EH (cell line): Measurements from ENCODE around the gene SFMBT2.
"Not testable (repeated sequence)": the region's sequence is repeated elsewhere in the genome, so short reads cannot be mapped to it uniquely, and the experiment has no call there.

Source experiments
- DNase-seq: peaks from one replicate; pipeline ENCODE4 v3.0.0-alpha.2; 2015; ENCODE audit warnings: low read depth

SFMBT2 gene

DNA sequence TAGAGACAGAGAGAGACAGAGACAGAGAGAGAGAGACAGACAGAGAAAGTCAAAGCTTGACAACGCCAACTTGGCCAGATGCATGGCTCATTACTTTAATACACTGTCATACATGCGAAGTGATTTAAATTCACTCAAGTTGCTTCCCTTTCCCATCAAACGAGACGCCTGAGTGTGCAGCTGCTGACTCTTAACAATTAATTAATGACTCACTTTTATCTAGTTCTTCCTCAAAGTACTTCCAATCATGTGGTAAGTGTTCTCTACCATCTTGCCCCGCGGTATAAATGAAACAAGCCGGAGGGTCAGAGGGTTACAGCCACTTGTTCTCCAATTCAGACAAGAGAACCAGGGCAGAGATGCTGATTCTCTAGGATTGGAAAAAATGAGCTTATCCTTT, 90.8 kb downstream of the SFMBT2 start:
- no peak for DNase-seq

DNA sequence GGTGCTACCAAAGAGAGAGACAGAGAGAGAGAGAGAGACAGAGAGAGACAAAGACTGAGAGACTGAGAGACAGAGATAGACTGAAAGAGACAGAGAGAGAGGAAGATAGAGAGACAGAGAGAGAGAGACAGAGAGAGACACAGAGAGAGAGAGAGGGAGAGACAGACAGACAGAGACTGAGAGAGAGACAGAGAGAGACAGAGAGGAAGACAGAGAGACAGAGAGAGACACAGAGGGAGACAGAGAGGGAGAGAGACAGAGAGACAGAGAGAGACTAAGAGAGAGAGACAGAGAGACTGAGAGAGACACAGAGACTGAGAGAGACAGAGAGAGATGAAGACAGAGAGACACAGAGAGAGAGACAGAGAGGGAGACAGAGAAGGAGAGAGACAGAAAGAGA, 91.2 kb downstream of the SFMBT2 start:
- DNase-seq: no peak

DNA sequence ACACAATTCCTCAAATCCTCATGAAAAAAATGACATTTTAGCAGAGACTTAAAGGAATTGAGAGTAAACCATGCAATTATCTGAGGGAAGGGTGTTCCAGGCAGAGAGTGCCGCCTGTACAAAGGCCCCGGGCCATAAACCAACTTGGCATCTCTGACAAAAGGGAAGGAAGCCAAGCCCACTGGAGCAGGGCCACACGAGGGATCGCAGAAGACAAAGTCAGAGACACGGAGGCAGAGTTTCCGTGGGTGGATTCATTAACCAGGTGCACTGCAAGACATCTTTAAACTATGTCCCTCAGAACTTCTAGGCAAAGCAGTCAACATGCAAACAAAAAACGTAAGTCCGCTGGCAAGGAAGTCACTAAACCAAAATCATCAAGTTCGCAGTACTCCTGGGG, 92.0 kb downstream of the SFMBT2 start:
- DNase-seq: no peak

DNA sequence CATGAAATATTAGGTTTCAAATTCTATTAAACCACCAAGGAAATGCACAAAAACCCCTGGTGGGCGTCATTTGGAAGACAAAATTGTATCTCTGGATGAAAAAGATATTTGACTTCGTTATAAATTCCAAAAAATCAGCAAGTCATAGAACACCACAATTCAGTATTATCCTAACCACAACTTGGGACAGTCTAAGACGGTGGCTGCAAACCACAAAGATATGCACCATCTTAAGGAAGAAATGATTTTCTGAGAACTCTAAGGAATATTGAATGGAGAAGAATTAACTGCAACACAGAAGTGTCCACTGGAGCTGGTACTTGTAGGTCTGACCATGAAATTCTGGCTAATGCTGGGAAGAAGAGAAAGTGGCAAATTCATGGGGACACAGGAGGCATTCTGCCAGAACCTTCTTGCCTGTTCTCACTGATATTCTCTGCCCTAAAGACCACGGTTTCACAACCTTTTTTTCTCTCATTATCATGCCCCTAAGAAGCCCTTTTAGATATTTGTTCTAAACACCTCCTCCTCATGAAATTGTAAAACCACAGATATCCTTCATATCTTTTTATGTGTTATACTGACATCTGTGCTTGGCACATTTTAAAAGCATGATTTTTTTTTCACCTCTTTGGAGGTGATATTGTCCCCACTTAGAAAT, 92.9 kb downstream of the SFMBT2 start:
- no peak for DNase-seq

DNA sequence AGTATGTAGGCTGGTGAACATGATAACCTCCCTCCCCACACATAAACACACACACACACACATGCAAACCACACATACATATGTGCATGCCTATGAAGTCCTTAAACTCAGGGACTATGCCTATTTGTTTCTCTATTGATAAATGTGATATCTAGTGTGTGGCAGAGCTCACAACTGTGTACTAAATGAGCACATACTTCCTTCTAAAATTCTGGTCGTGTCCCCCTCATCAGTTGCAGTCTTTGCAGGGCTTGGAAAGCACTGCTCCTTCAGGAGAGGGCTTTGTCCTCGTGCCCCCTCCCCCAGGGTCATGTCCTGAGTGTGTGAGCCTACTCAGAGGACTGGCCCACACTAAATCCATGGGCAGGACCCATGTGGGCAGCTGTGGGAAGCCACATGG, 94.0 kb downstream of the SFMBT2 start:
- no peak for DNase-seq

DNA sequence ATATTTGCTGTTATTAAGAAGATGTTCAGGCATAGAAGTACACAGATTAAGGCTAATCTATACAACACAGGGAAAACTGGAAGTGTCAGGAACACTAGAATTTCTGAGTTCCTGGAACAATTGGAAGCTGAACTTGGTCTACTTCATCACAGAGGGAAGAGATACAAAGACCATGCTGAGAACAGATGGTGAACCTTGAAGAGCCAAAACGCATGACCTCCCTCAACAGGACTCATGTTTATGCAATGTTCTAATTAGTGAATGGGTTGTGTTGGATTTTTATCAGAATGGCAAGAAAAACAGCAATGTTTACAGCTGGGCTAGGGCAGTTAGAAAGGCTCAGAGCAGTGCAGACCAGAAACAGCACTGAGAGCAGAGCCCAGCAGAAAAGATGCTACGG, 94.9 kb downstream of the SFMBT2 start:
- DNase-seq: no peak

DNA sequence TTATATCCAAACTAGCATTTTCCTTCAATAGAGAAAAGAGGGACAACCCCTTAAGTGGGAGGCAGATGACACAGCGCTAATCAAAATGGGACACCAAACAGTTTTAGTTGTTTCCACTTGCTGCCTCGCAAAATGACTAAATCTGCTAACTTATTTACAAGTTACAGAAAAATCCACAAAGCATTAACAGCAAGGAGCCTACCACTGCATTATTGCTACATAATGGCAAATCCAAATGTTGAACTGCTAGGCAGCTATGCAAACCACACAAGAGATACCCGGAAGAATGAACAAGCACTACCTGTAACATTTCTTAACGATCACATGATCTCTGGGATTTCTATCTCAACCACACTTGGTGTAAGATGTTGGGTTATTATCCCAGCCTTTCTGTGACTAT, 96.7 kb downstream of the SFMBT2 start:
- DNase-seq: no peak

DNA sequence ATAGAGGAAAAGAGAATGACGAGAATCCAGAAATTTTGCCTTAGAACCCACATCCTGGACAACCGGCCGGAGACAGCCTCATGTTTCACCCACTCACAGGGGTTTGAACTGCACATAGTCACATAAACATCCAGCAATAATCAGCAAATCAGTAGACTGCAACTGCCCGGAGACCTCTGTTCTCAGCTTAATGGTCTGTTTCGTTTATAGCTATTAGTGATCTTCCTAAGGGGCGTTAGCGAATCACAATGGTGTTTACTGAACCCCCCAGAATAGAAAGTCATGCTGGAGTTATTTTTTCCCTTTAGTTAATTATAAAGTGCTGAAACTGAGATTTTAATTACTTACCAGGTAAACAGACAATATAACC, 98.4 kb downstream of the SFMBT2 start:
- DNase-seq: no peak

DNA sequence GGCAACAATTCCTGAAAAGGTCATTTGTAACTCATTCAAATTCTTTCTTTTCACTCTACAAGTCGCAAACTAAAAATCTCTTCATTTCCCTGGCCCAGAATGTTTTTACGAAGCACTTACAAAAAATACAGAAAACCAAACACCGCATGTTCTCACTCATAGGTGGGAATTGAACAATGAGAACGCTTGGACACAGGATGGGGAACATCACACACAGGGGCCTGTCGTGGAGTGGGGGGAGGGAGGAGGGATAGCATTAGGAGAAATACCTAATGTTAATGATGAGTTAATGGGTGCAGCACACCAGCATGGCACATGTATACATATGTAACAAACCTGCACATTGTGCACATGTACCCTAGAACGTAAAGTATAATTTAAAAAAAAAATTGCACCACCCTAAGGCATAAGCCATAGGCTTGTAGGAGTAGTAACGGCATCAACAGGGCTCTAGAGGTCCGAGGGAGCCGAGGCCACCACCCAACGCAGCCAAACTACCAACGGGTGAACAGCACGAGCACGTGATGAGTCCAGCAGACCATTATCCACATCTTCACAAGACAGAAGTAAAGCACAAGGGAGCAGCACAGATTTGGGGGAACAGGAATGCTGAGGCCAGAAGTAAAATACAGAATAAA, 98.9 kb downstream of the SFMBT2 start:
- DNase-seq: not testable (repeated sequence)

DNA sequence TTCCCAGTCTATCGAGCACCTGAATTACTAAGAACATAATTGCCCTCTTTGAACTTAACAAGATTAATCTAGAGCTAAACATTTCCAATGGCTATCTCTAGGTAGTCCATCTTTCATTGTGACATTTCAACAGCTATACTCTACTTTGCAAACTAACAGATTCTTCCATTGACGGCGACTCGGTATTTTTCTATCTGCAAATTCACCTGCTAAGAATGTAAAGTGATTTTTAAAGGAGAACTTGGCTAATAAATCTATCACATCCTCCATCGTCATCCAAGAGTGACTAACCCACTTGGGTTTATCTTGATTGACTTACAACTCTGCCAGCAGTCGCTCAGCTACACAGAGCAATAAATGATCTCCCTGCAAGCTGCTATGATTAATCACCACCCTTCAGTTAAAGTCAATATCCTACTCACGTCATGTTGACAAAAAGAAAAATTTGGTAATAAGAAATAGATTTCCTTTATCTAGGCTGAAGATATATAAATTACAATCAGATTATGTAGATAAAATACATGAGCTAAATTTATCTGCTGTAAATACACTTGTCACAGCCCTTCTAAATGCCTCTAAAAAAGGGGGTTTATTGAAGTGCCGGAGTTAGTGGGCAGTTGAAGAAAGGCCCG, 99.5 kb downstream of the SFMBT2 start:
- no peak for DNase-seq

DNA sequence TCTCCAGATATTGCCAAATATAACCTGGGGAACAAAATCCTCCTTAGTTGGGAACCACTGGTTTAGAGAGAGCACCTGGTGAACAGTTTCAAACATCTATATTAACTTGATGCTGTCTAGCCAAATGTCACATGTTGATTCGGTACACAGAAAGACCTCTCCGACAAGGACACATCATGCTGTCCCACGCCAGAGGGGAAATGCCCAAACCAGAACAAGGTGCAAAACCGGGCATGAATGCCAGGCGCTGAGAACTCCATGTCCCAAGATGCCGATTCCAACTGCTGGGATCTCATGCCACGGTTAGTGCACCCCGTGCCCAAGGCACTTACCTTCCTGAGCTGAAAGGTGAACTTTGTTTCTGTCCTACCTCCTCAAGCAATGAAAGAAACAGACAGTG, 100.8 kb downstream of the SFMBT2 start:
- DNase-seq: no peak

DNA sequence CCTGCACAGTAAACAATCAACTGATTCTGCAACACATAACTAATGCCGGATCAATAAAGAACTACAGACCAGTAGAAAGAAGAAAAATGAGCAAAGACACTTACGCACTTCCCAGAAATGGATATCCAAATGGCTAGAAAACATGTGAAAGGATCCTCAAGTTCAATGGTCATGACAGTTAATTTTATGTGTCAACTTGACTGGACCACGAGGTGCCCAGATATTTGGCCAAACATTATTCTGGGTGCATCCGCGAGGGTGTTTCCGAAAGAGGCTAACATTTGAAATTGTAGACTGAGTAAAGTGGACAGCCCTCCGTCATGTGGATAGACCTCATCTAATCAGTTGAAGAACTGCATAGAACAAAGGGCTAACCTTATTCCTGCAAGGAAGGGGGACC, 102.0 kb downstream of the SFMBT2 start:
- no peak for DNase-seq

DNA sequence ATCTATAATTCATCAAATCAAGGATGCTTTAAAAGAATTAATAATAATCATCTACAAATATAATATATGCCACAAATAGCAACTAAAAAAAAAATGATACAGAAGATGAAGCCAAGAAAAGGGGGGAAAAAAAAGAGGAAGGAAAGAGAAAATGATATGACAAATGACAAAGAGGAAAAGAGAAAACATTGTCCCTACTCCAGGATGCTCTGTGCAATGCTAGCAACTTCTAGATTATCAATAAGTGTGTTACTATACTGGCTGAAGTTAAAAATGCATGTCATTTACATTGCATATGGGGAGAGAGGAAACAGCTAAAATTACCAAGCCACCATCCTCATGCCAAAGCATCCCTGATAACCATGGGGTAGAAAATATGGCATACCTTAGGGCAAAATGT, 104.2 kb downstream of the SFMBT2 start:
- no peak for DNase-seq

DNA sequence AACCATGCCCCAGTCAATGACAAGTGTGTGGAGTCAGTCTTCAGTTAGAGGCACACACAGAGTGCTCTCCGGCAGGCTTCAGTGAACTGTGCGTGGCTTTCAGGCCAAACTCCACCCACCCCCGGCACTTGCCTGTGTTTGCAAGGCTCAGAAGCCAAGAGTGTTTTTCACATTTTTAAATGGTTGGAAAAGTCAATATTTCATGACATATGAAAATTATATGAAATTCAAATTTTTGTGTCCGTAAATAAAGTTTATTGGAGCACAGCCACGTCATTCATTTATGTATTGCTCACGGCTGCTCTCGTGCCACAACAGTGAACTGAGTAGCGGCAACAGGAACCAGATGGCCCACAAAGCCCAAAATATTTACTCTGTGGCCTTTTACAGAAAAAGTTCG, 104.7 kb downstream of the SFMBT2 start:
- no peak for DNase-seq

DNA sequence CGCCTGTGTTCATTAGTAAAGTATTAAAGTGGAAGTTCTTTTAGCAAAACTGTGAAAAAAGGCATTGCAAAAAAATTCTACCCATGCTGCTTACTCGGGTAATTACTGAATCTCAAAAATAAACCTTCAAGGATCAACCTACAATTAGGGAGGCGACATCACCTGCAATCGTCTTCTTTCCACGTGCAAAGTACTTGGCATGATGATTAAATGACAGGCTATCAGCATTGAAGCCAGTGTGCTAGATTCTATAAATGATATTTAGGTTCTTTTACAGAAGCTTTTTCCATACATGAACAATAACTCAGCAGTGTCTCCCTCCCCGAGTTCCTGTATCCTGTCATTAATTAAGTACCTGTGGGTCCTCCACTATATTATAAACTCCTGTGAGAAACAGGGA, 105.8 kb downstream of the SFMBT2 start:
- DNase-seq: no peak

DNA sequence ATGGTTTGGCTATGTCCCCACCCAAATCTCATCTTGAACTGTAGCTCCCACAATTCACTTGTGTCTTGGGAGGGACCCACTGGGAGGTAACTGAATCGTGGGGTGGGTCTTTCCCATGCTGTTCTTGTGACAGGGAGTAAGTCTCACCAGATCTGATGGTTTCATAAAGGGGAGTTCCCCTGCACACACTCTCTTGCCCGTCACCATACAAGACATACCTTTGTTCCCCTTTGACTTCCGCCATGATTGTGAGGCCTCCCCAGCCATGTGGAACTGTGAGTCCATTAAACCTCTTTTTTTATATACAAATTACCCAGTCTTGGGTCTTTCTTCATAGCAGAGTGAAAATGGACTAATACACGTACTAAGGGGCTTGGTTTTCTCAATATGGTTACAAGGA, 106.7 kb downstream of the SFMBT2 start:
- no peak for DNase-seq

DNA sequence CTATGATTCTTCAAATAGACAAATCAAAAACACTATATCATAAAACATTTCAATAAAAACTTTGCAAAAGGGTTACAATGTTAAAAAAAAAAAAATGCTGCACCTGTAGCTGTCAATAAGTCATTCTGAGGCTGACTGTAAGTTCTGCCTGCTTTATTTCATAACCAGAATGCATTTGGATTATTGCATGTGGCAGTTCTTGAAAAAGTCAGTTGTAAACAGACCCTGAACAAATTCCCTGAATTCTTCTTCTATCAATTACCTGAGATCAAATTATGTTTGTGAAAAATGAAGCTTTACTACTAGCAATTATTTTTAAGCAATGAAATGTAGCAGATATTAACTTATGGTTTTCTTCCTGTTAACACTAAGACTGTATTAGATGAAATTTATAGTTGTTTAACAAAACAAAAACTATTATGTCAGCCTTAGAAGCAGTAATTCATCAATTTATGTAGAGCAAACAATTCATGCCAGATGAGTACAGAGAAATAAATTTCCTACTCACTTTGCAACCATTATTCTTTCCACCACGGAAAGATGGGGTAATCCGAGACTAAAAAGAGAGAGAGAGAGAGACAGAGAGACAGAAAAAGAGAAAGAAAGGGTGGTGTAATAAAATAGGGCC, 107.8 kb downstream of the SFMBT2 start:
- no peak for DNase-seq

DNA sequence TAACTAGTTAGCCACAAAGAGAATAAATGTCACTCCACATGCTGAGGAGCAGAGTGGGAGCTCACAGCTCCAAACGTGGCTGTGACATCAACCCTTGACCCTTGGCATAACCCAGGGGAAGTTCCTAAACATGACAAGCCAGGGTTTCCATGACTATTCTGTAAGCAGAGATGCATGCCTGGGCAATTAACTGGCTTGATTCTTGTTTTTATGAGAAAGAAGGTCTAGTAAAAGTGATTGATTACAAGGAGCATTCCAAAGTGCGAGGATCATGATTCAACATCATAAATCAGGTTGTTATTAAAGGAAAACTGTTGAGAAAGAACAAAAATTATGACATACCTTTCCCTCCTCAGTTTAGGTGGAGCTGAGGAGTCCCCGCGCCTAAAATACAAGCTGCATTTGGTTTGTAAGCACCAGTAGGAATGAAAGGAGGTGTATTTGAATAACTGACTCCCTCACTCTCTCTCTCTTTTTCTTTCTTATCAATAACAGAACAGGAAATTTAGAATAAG, 108.4 kb downstream of the SFMBT2 start:
- DNase-seq: no peak

DNA sequence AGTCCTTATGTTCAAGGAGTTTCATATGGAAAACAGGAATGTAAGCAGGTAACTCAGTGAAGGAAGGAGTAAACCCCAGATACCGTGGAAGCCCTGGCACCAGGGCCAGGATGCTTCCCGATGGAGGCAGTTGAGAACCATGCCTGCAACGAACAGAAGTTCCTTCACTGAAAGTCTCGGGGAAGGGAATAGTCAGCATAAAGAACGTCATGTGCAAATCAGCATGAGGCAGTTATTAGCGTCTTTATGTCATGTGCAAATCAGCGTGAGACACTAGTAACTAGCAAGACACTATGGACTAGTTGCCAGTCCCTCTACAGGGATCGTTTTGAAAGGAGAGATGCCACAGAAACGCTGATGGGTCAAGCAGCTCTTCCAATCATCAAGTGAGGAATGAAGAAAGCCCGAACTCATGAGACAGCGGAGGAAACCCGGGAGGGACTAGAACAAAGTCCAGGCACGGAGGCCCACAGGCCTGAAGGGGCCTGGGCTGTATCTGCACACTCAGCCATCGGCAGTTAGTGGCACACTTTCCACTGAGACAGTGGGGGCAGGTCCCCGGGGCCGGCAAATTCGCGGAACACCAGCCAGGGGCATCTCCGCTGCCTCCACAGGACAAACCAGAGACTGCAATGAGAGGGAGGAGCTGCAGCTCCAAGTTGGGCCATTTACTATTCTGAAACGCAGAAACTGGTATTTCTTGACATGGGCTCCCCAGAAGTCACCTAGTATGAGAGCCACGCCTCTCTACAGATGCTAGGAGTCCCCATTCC, 109.6 kb downstream of the SFMBT2 start:
- no peak for DNase-seq

DNA sequence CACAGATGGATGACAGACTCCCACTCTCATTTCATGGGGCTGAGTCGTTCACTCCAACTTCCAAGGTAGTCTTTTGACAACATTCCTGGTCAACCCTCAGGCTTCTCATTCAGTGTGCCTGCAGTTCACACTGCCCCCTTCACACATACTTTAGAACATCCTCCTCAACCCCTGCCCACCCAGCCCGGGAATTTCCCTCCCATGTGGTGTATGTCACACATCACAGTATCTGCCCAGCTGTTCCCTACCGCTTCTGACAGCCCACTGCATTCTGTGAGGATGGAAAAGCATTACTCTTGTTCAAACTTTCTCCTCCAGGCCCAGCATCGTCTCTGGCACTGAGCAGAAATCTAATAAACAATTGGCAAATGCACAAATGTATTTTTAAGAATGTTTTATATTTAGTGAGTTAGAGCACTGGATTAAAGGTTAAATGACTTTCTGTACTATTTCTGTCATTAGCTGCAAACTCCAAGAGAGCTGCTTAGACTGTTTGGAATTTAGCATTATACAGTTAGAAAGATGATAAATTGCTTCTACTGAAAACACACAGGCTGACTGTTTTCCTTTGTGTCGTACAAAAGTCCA, 110.4 kb downstream of the SFMBT2 start:
- DNase-seq: no peak

DNA sequence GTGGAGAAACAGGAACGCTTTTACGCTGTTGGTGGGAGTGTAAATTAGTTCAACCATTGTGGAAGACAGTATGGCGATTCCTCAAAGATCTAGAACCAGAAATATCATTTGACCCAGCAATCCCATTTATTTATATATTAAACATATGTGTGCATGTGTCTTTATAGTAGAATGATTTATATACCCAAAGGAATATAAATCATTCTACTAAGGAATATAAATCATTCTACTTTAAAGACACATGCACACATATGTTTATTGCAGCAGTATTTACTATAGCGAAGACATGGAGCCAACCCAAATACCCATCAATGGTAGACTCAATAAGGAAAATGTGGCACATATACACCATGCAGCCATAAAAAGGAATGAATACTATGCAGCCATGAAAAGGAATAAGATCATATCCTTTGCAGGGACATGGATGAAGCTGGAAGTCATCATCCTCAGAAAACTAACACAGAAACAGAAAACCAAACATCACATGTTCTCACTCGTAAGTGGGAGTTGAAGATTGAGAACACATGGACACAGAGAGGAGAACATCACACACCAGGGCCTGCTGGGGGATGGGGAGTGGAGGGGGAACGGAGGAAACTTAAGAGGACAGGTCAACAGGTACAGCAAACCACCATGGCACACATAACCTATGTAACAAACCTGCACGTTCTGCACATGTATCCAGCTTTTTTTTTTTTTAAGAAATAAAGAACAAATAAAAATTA, 111.1 kb downstream of the SFMBT2 start:
- DNase-seq: not testable (repeated sequence)
